HEK293 (cell line): ENCODE data around the gene ATRNL1.

Experiments used
- SP7 ChIP-seq: fragments of 450-650 bp; formaldehyde crosslinking; IDR thresholded peaks from 2 replicates; pipeline ENCODE4 v1.5.1; 2016; ENCODE audit warnings: missing biosample characterization, missing genetic modification characterization
- ZFP3 ChIP-seq: fragments of 450-650 bp; formaldehyde crosslinking; IDR thresholded peaks from 2 replicates; pipeline ENCODE4 v1.5.1; 2016; ENCODE audit warnings: low read depth, missing biosample characterization, missing genetic modification characterization
- ZNF121 ChIP-seq: fragments of 450-650 bp; formaldehyde crosslinking; IDR thresholded peaks from 2 replicates; pipeline ENCODE4 v1.5.1; 2016; ENCODE audit warnings: missing biosample characterization, missing genetic modification characterization
- ZNF239 ChIP-seq: fragments of 450-650 bp; formaldehyde crosslinking; IDR thresholded peaks from 2 replicates; pipeline ENCODE4 v1.5.1; 2016; ENCODE audit warnings: missing biosample characterization, missing genetic modification characterization
- ZNF302 ChIP-seq: fragments of 450-650 bp; formaldehyde crosslinking; IDR thresholded peaks from 2 replicates; pipeline ENCODE4 v1.5.1; 2016; ENCODE audit warnings: missing biosample characterization, missing genetic modification characterization, low read depth
- ZNF677 ChIP-seq: fragments of 450-650 bp; IDR thresholded peaks from 2 replicates; pipeline ENCODE4 v1.5.0; 2018; ENCODE audit warnings: missing biosample characterization, mild to moderate bottlenecking, missing genetic modification characterization, moderate library complexity
- ZNF692 ChIP-seq: fragments of 450-650 bp; formaldehyde crosslinking; IDR thresholded peaks from 2 replicates; pipeline ENCODE4 v1.5.1; 2016; ENCODE audit warnings: missing biosample characterization, missing genetic modification characterization
- ZSCAN5A ChIP-seq: fragments of 450-650 bp; formaldehyde crosslinking; IDR thresholded peaks from 2 replicates; pipeline ENCODE4 v1.5.1; 2016; ENCODE audit warnings: missing biosample characterization, missing genetic modification characterization

GRCh38 chr10:115250784-115251183, 157.6 kb downstream of the ATRNL1 start:
- no peak for TF ChIP-seq ZSCAN5A (tag by site-specific recombination)
- no peak for TF ChIP-seq ZNF121 (tag by site-specific recombination)
- no peak for TF ChIP-seq ZFP3
- TF ChIP-seq ZNF239 (tag by site-specific recombination) = no peak
- no peak for TF ChIP-seq ZNF692 (tag by site-specific recombination)
- no peak for TF ChIP-seq ZNF302 (tag by site-specific recombination)
- no peak for TF ChIP-seq ZNF677
- TF ChIP-seq SP7 (tag by site-specific recombination) = no peak
